HEK293 (cell line): ENCODE data around the gene SLFN5.

Experiments used
- AEBP2 ChIP-seq: fragments of 450-650 bp; formaldehyde crosslinking; IDR thresholded peaks from 2 replicates; pipeline ENCODE4 v1.5.1; 2016; ENCODE audit warnings: missing biosample characterization, missing genetic modification characterization, borderline replicate concordance
- EGR2 ChIP-seq: fragments of 450-650 bp; formaldehyde crosslinking; IDR thresholded peaks from 2 replicates; pipeline ENCODE4 v1.5.1; 2016; ENCODE audit warnings: low read depth, missing biosample characterization, missing genetic modification characterization
- FEZF1 ChIP-seq: fragments of 450-650 bp; formaldehyde crosslinking; IDR thresholded peaks from 2 replicates; pipeline ENCODE4 v1.5.1; 2016; ENCODE audit warnings: missing biosample characterization, missing genetic modification characterization
- GLI2 ChIP-seq: fragments of 450-650 bp; formaldehyde crosslinking; IDR thresholded peaks from 2 replicates; pipeline ENCODE4; 2017; ENCODE audit warnings: missing biosample characterization, missing genetic modification characterization, low read depth, borderline replicate concordance
- HOXC10 ChIP-seq: sonication (generic); formaldehyde crosslinking; IDR thresholded peaks from 2 replicates; pipeline ENCODE4 v1.8.1; 2023; ENCODE audit warnings: mild to moderate bottlenecking, missing genetic modification reagents
- KLF1 ChIP-seq: fragments of 450-650 bp; formaldehyde crosslinking; IDR thresholded peaks from 2 replicates; pipeline ENCODE4 v1.5.1; 2016; ENCODE audit warnings: missing biosample characterization, missing genetic modification characterization
- PRDM2 ChIP-seq: fragments of 450-650 bp; formaldehyde crosslinking; IDR thresholded peaks from 2 replicates; pipeline ENCODE4 v1.5.1; 2016; ENCODE audit warnings: missing biosample characterization, missing genetic modification characterization, borderline replicate concordance
- RBAK ChIP-seq: fragments of 450-650 bp; formaldehyde crosslinking; IDR thresholded peaks from 2 replicates; pipeline ENCODE4 v1.5.1; 2016; ENCODE audit warnings: missing biosample characterization, missing genetic modification characterization
- SALL2 ChIP-seq: fragments of 450-650 bp; formaldehyde crosslinking; IDR thresholded peaks from 2 replicates; pipeline ENCODE4 v1.5.0; 2017; ENCODE audit warnings: missing biosample characterization, mild to moderate bottlenecking, missing genetic modification characterization, borderline replicate concordance
- ZFHX2 ChIP-seq: fragments of 450-650 bp; formaldehyde crosslinking; conservative IDR thresholded peaks from 2 replicates; pipeline ENCODE4 v1.5.1; 2016; ENCODE audit warnings: missing biosample characterization, missing genetic modification characterization
- ZFP41 ChIP-seq: fragments of 450-650 bp; formaldehyde crosslinking; IDR thresholded peaks from 2 replicates; pipeline ENCODE4 v1.5.1; 2016; ENCODE audit warnings: missing biosample characterization, missing genetic modification characterization, borderline replicate concordance
- ZIC2 ChIP-seq: fragments of 450-650 bp; formaldehyde crosslinking; IDR thresholded peaks from 2 replicates; pipeline ENCODE4 v1.5.1; 2016; ENCODE audit warnings: missing biosample characterization, missing genetic modification characterization
- ZNF133 ChIP-seq: fragments of 450-650 bp; formaldehyde crosslinking; IDR thresholded peaks from 2 replicates; pipeline ENCODE4 v1.5.1; 2016; ENCODE audit warnings: missing biosample characterization, missing genetic modification characterization
- ZNF138 ChIP-seq: fragments of 450-650 bp; formaldehyde crosslinking; IDR thresholded peaks from 2 replicates; pipeline ENCODE4 v1.5.1; 2016; ENCODE audit warnings: missing biosample characterization, missing genetic modification characterization, borderline replicate concordance
- ZNF157 ChIP-seq: fragments of 450-650 bp; formaldehyde crosslinking; IDR thresholded peaks from 2 replicates; pipeline ENCODE4 v1.5.1; 2016; ENCODE audit warnings: missing biosample characterization, missing genetic modification characterization
- ZNF175 ChIP-seq: fragments of 450-650 bp; formaldehyde crosslinking; IDR thresholded peaks from 2 replicates; pipeline ENCODE4 v1.5.1; 2016; ENCODE audit warnings: missing biosample characterization, missing genetic modification characterization
- ZNF19 ChIP-seq: fragments of 450-650 bp; formaldehyde crosslinking; IDR thresholded peaks from 2 replicates; pipeline ENCODE4; 2016; ENCODE audit warnings: missing biosample characterization, missing genetic modification characterization, low read depth
- ZNF302 ChIP-seq: fragments of 450-650 bp; formaldehyde crosslinking; IDR thresholded peaks from 2 replicates; pipeline ENCODE4 v1.5.1; 2016; ENCODE audit warnings: missing biosample characterization, missing genetic modification characterization, low read depth
- ZNF341 ChIP-seq: fragments of 450-650 bp; formaldehyde crosslinking; IDR thresholded peaks from 2 replicates; pipeline ENCODE4; 2016; ENCODE audit warnings: low read depth, missing biosample characterization, missing genetic modification characterization
- ZNF433 ChIP-seq: fragments of 450-650 bp; formaldehyde crosslinking; IDR thresholded peaks from 2 replicates; pipeline ENCODE4 v1.5.1; 2016; ENCODE audit warnings: missing biosample characterization, missing genetic modification characterization, low read depth
- ZNF518A ChIP-seq: fragments of 450-650 bp; formaldehyde crosslinking; conservative IDR thresholded peaks from 2 replicates; pipeline ENCODE4 v1.5.1; 2016; ENCODE audit warnings: low read depth, missing biosample characterization, missing genetic modification characterization
- ZNF558 ChIP-seq: fragments of 450-650 bp; formaldehyde crosslinking; IDR thresholded peaks from 2 replicates; pipeline ENCODE4 v1.5.1; 2016; ENCODE audit warnings: missing biosample characterization, missing genetic modification characterization
- ZNF626 ChIP-seq: fragments of 450-650 bp; sonication (Bioruptor Pico); formaldehyde crosslinking; IDR thresholded peaks from 2 replicates; pipeline ENCODE4 v1.5.1; 2018; ENCODE audit warnings: missing biosample characterization, missing genetic modification characterization, inconsistent platforms
- ZNF692 ChIP-seq: fragments of 450-650 bp; formaldehyde crosslinking; IDR thresholded peaks from 2 replicates; pipeline ENCODE4 v1.5.1; 2016; ENCODE audit warnings: missing biosample characterization, missing genetic modification characterization
- ZNF830 ChIP-seq: fragments of 450-650 bp; IDR thresholded peaks from 2 replicates; pipeline ENCODE4 v1.5.0; 2018; ENCODE audit warnings: missing biosample characterization, missing genetic modification characterization, low read depth, mild to moderate bottlenecking, moderate library complexity
- ZSCAN4 ChIP-seq: fragments of 450-650 bp; formaldehyde crosslinking; IDR thresholded peaks from 2 replicates; pipeline ENCODE4 v1.5.1; 2017; ENCODE audit warnings: missing biosample characterization, missing genetic modification characterization

SLFN5 gene

GRCh38 chr17:35257208-35257659 lies 14.4 kb downstream of the SLFN5 start (continued):
- TF ChIP-seq ZFP41 (tag by site-specific recombination) (no peak), ZNF133 (tag by site-specific recombination) (no peak), ZNF433 (tag by site-specific recombination) (no peak), ZIC2 (tag by site-specific recombination) (peak; percentile 31; the same call in 1 of the 2 replicates), ZNF830 (tag by site-specific recombination) (no peak), ZNF558 (tag by site-specific recombination) (peak; percentile 43; the same call in 1 of the 2 replicates), ZNF175 (tag by site-specific recombination) (no peak), KLF1 (tag by site-specific recombination) (no peak), PRDM2 (tag by site-specific recombination) (no peak), EGR2 (tag by site-specific recombination) (no peak), GLI2 (no peak), FEZF1 (peak; percentile 96), ZNF138 (tag by site-specific recombination) (no peak), ZNF157 (tag by site-specific recombination) (no peak), ZNF692 (peak; percentile 55), ZNF19 (tag by site-specific recombination) (no peak), ZFHX2 (tag by site-specific recombination) (no peak), ZNF302 (no peak), ZNF626 (tag by site-specific recombination) (no peak), ZSCAN4 (tag by site-specific recombination) (peak; percentile 19; the same call in 1 of the 2 replicates), RBAK (tag by site-specific recombination) (no peak), SALL2 (tag by site-specific recombination) (no peak), ZNF341 (peak; percentile 89), AEBP2 (no peak), ZNF518A (tag by site-specific recombination) (0 out of 2 replicates have a peak, but pooled peaks have one; percentile 22), HOXC10 (CRISPR knock-in tag) (no peak)
